Camera-type eye (tissue), 1 donor: ENCODE data around the gene SERF2. TPM values are rescaled to one million over a fixed set of nuclear protein-coding genes. Genes with fewer than 3 reads are reported as not detected.

Experiments
- total RNA-seq: library from RNA; depleted of rRNA; stranded (reverse); fragments of >200 nt; gene quantifications from one replicate; pipeline ENCODE4 v1.2.3, GENCODE V29; 2014

The SERF2 gene
- total RNA-seq: 341 TPM

GRCh38 chr15:43791993-43792760, at the start of gene SERF2:
TSS of gene SERF2 (plus strand) at chr15:43792320. CDS start at chr15:43792377, 57 bp downstream.

DNA sequence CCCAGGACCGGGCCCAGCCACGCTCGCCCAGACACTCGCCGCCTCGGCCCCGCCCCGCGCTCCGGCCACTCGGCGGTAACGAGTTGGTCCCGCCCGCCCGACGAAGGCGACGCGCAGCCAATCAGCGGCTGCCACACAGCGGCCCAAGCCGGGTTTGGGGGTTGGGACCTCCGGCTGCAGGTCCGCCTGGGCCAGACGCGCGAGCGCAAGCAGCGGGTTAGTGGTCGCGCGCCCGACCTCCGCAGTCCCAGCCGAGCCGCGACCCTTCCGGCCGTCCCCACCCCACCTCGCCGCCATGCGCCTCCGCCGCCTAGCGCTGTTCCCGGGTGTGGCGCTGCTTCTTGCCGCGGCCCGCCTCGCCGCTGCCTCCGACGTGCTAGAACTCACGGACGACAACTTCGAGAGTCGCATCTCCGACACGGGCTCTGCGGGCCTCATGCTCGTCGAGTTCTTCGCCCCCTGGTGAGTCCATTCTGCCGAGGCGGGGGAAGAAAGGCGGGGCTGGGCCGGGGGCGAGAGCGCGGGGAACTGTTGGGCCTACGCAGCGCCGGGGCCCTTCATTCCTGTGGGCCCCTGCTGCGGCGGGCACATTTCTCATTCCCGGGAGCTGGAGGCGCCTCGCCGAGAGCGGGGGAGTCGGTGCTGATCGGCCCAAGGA, 45.7 kb upstream of the SERF2 start, which contains the start of gene PDIA3:
Gene PDIA3, plus strand, starts transcription at position 194 of the 658 bp plus-strand sequence. Its CDS starts 102 bp downstream, at position 296.

DNA sequence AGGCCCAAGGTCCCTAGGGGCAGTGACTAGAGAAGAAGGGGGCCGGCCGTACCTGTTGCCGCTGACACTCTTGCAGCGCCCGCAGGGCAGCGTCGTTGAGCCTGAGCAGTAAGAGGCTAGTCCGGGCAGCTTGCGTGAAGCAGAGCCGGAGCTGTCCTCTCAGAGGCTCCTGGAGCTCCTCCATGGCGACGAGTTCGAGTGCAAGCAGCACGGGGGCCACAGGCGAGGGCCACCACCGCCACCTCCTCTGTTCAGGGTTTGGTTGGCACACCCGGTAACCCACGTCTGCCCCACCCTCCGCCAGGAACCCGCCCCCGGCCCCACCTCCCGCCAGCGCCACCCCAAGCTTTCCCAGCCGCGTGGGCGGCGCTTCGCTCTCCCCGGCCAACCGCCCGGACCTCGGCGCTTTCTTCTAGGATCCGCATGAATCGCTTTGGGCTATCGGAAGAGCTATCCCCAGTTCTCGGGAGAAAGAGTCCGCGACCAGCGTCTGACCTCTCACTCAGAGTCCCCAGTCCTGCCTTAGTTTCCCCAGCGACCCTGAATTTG, 15.3 kb upstream of the SERF2 start, which contains the start of gene ELL3:
Gene ELL3, minus strand, starts transcription at position 249 of the 549 bp plus-strand sequence. Its CDS starts 65 bp downstream, at position 184.

GRCh38 chr15:43799945-43800285, 7.8 kb downstream of the SERF2 start, which contains the start of gene SERINC4:
TSS of gene SERINC4 (minus strand) at chr15:43800220. CDS start at chr15:43799986, 234 bp downstream.

DNA sequence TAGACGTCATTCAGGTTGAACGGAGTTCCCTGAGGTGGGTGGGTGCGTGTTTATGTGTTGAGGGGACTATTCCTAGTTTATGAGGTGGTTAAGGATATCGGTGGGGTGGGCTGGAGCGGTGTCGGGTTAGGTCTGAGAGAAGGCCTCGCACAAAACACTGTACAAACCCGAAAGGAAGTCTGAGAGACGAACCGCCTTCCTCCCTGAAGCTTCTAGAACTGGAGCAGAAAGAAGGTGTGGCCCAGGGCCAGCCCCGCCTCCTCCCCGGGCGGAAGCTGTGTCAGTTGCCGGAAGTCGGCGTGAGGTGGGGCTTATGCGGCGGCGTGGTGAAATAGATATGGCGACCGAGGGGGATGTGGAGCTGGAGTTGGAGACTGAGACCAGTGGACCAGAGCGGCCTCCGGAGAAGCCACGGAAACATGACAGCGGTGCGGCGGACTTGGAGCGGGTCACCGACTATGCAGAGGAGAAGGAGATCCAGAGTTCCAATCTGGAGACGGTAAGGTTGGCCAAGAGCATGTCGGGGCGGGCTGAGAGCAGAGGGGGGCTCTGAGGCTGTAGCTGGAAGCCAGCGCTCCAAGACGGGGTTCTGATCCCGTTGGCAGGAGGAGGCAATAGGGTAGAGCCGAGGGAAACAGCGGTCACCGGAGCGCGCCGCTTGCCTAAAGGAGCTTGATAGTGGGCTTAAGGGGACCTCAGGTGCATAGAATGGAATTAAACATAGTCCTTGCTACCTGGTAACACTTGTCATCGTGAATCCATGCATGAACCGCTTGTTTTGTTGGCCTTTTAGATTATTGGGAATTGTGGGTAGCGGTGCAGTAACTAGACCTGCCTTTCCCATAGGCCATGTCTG, 8.4 kb downstream of the SERF2 start, which contains the start of gene HYPK:
Gene HYPK, plus strand, starts transcription at position 314 of the 856 bp plus-strand sequence. Its CDS starts 24 bp downstream, at position 338.

DNA sequence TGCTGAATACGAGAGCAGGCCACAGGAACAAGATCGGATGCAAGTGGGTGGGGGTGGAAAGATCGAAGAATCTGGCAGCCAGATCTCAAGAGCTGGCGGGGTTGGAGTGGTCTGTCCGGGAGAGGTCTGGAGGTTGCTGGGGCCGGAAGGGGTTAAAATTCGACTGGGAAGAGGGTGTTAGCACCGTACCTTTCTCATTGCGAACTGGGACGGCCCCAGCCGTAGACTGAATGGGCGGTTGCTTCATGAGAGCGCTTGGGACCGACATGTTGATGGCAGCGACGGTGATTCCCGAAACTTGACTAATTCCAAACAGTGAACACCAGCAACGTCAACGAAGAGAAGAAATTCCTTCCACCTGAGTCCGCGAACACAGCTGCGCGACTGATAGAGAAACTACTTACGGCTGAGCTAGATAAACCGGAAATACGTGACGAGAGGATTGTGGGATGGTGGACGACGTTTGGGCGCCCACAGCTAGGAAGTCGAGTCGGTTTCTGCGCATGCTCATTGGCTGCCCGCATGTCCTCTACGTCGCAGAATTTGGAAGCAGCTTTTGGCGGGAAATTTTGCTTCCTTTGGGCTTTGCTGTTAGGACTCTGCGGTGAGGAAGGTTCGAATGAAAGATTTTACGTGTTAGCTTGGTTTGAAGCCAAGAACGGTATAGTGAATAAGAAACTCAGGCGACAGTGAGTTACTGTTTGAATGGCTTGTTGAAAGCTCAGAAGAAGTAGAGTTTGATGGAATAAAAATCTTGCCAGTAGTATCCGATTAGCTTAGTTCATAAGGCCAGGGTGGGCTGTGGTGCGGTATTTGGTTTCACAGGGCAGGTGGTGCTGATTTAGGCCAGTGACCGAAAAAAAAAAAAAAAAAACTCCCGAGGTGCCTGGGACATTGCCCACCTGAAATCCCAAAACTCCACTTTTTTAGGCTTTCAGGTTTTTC, 32.5 kb downstream of the SERF2 start, which contains the start of gene MFAP1:
Gene MFAP1, minus strand, starts transcription at position 389 of the 945 bp plus-strand sequence. Its CDS starts 121 bp downstream, at position 268.

GRCh38 chr15:43826508-43827341, 34.6 kb downstream of the SERF2 start, which contains the start of gene WDR76:
TSS of gene WDR76 (plus strand) at chr15:43827002. CDS start at chr15:43827033, 31 bp downstream.

Other genes with a start within 250 kb of the SERF2 start
- gene PPIP5K1, start 202.1 kb upstream of the SERF2 start, total RNA-seq: 46.3 TPM
- gene CKMT1B, start 198.3 kb upstream of the SERF2 start, total RNA-seq: 6.7 TPM
- gene STRC, start 173.5 kb upstream of the SERF2 start, total RNA-seq: 5.1 TPM
- gene CATSPER2, start 143.5 kb upstream of the SERF2 start, total RNA-seq: 5.7 TPM
- gene CKMT1A, start 98.5 kb upstream of the SERF2 start, total RNA-seq: 2.6 TPM
- gene PDIA3, start 45.9 kb upstream of the SERF2 start, total RNA-seq: 131 TPM
- gene ELL3, start 15.4 kb upstream of the SERF2 start, total RNA-seq: 5.0 TPM
- 3.8 TPM for gene SERINC4, start 7.9 kb downstream of the SERF2 start, total RNA-seq
- gene HYPK, start 8.3 kb downstream of the SERF2 start, total RNA-seq: 7.5 TPM
- 37.1 TPM for gene MFAP1, start 32.4 kb downstream of the SERF2 start, total RNA-seq
- 14.3 TPM for gene WDR76, start 34.7 kb downstream of the SERF2 start, total RNA-seq